CD14-positive monocyte (primary cell): ENCODE measurements around the gene IRF6. TPM values are rescaled to one million over a fixed set of nuclear protein-coding genes. Genes with fewer than 3 reads are reported as not detected.

Source experiments
- DNase-seq, 3 donors: peaks; one replicate each; pipeline ENCODE4 v3.0.0-alpha.2; 2011 to 2022
- H2AFZ ChIP-seq: 2 replicates; pipeline ENCODE4 v1.6.0; 2012; ENCODE audit warnings: mild to moderate bottlenecking, low read depth, low read length, inconsistent platforms; ENCODE audit not compliant: insufficient read depth, poor library complexity, severe bottlenecking
- H3K27ac ChIP-seq, 2 donors: 1 replicate in 1 of 2; 2 replicates in 1 of 2; pipeline ENCODE4 v1.5.1; 2012 to 2013; ENCODE audit warnings: low read length in 2 of 2, control low read depth in 1 of 2, inconsistent platforms in 1 of 2, low read depth in 1 of 2, mild to moderate bottlenecking in 1 of 2
- H3K27me3 ChIP-seq, 2 donors: one replicate each; pipeline versions ENCODE4 v1.6.0 to v1.6.1; 2011 to 2013; ENCODE audit warnings: low read length in 2 of 2; ENCODE audit not compliant: control insufficient read depth in 2 of 2, insufficient read depth in 2 of 2
- H3K36me3 ChIP-seq, 2 donors: replicated peaks in 1 of 2; 1 replicate in 1 of 2; 2 replicates in 1 of 2; pipeline versions ENCODE4 v1.5.1 to v1.6.1; 2012 to 2013; ENCODE audit warnings: low read length in 2 of 2, control low read depth in 1 of 2, inconsistent platforms in 1 of 2, mild to moderate bottlenecking in 1 of 2; ENCODE audit not compliant: insufficient read depth in 2 of 2, control insufficient read depth in 1 of 2
- H3K4me1 ChIP-seq, 2 donors: 1 replicate in 1 of 2; 2 replicates in 1 of 2; pipeline versions ENCODE4 v1.5.1 to v1.6.1; 2012 to 2013; ENCODE audit warnings: low read length in 2 of 2, control low read depth in 1 of 2, inconsistent platforms in 1 of 2, mild to moderate bottlenecking in 1 of 2, moderate library complexity in 1 of 2; ENCODE audit not compliant: insufficient read depth in 2 of 2, control insufficient read depth in 1 of 2
- H3K4me2 ChIP-seq: replicated peaks from 2 replicates; pipeline ENCODE3; 2012; ENCODE audit warnings: low read length, moderate library complexity, mild to moderate bottlenecking; ENCODE audit not compliant: poor library complexity, severe bottlenecking; ENCODE audit errors: extremely low read depth
- H3K4me3 ChIP-seq, 3 experiments: fragments of 200-600 bp in 1 of 3; sonication (generic) in 1 of 3; replicated peaks in 1 of 3; 1 replicate in 2 of 3; 2 replicates in 1 of 3; pipeline ENCODE4 v1.5.1; 2011 to 2013; ENCODE audit warnings: low read length in 3 of 3, mild to moderate bottlenecking in 3 of 3, control low read depth in 2 of 3, low read depth in 2 of 3, inconsistent platforms in 1 of 3, moderate library complexity in 1 of 3
- H3K79me2 ChIP-seq: 2 replicates; pipeline ENCODE4 v1.6.0; 2012; ENCODE audit warnings: mild to moderate bottlenecking, control low read depth, inconsistent platforms, low read length, moderate library complexity; ENCODE audit not compliant: insufficient read depth
- H3K9ac ChIP-seq: 2 replicates; pipeline ENCODE4 v1.6.0; 2017; ENCODE audit warnings: low read length, mild to moderate bottlenecking; ENCODE audit not compliant: insufficient read depth, poor library complexity, severe bottlenecking
- H3K9me3 ChIP-seq, 2 donors: replicated peaks in 1 of 2; 1 replicate in 1 of 2; 2 replicates in 1 of 2; pipeline versions ENCODE4 v1.5.1 to v1.6.1; 2012 to 2013; ENCODE audit warnings: low read length in 2 of 2, control low read depth in 1 of 2; ENCODE audit not compliant: control insufficient read depth in 1 of 2, insufficient read depth in 1 of 2
- H4K20me1 ChIP-seq: 2 replicates; pipeline ENCODE4 v1.6.0; 2012; ENCODE audit warnings: mild to moderate bottlenecking, low read length, control low read depth, moderate library complexity; ENCODE audit not compliant: insufficient read depth
- H3K27ac Mint-ChIP-seq, 7 donors: one replicate each; pipeline ENCODE4 v1.8.0; 2020; ENCODE audit warnings: mild to moderate bottlenecking in 7 of 7, mixed read lengths in 7 of 7, moderate library complexity in 6 of 7, inconsistent platforms in 2 of 7
- H3K27me3 Mint-ChIP-seq, 3 donors: one replicate each; pipeline ENCODE4 v1.8.0; 2021 to 2022; ENCODE audit warnings: low read depth in 3 of 3, mild to moderate bottlenecking in 3 of 3, mixed read lengths in 3 of 3, moderate library complexity in 3 of 3, inconsistent platforms in 1 of 3
- H3K36me3 Mint-ChIP-seq, 2 donors: one replicate each; pipeline ENCODE4 v1.8.0; 2020; ENCODE audit warnings: mixed read lengths in 2 of 2, inconsistent platforms in 1 of 2, mild to moderate bottlenecking in 1 of 2
- H3K4me1 Mint-ChIP-seq: one replicate; pipeline ENCODE4 v1.8.0; 2020; ENCODE audit warnings: mild to moderate bottlenecking, mixed read lengths
- H3K4me3 Mint-ChIP-seq, 2 donors: one replicate each; pipeline ENCODE4 v1.8.0; 2020; ENCODE audit warnings: mild to moderate bottlenecking in 2 of 2, mixed read lengths in 2 of 2, moderate library complexity in 1 of 2
- H3K9me3 Mint-ChIP-seq, 7 donors: one replicate each; pipeline ENCODE4 v1.8.0; 2020 to 2022; ENCODE audit warnings: mixed read lengths in 7 of 7, mild to moderate bottlenecking in 6 of 7, moderate library complexity in 6 of 7, inconsistent platforms in 2 of 7
- intact Hi-C, 2 donors: fragments of 100-400 bp; cut with micrococcal nuclease; formaldehyde crosslinking; loops; one replicate each; pipeline versions ENCODE4 v1.15.0 to v1.15.1; 2023
- polyA plus RNA-seq, 3 donors: library from polyadenylated mRNA; depleted of rRNA in 1 of 3; unstranded in 2 of 3; stranded (reverse) in 1 of 3; fragments of 300-500 nt in 2 of 3; fragments of >200 nt in 1 of 3; fragmentation: Illumina TruSeq in 2 of 3; gene quantifications; 1 replicate in 2 of 3; 2 replicates in 1 of 3; pipeline ENCODE4 v1.2.3, GENCODE V29; 2012 to 2021
- TF ChIP-seq, protein P1 (sequence below): fragments of 200-600 bp; IDR thresholded peaks from one replicate; pipeline ENCODE4 v1.8.0; 2022; ENCODE audit warnings: antibody characterized with exemption, mild to moderate bottlenecking

The IRF6 gene
- polyA plus RNA-seq, 3 donors, result 0.21 to 0.62 (median 0.35) TPM

DNA sequence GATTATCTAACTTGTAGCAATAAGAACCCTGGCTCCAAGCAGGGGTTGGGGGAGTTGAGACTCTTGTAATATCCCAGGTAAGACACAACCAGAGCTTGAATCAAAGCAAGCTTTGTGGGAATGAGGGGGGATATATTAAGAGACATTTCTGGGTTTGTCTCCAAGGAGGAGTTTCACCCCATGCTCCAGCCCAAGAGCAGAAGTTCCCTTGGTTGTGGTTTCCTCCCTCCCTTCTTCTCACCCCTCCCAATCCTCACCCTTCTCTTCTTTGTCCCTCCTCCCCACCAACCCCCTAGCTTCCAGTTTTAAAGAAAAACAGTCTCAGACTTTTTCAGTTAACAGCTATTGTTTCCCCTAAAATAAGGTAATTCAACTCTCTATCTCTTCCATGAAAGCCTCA is 38.2 kb downstream of the IRF6 start:
- peak overlapping the region; percentile 93 to 96 for H3K27ac ChIP-seq
- peaks cover 0 to 3% (median 0%) of the 10 kb centered on the region in 7 donors for H3K9me3 Mint-ChIP-seq
- H3K4me3 Mint-ChIP-seq, result no peak overlapping the region
- H3K4me1 ChIP-seq, result peaks cover 68 to 95% of the 10 kb centered on the region in 2 donors
- H3K4me3 ChIP-seq, result peak overlapping the region; percentile 48 to 82 (median 55)
- H3K9ac ChIP-seq, result peak overlapping the region; percentile 58
- H4K20me1 ChIP-seq, result peaks cover 26% of the 10 kb centered on the region
- TF ChIP-seq, protein P1, sequence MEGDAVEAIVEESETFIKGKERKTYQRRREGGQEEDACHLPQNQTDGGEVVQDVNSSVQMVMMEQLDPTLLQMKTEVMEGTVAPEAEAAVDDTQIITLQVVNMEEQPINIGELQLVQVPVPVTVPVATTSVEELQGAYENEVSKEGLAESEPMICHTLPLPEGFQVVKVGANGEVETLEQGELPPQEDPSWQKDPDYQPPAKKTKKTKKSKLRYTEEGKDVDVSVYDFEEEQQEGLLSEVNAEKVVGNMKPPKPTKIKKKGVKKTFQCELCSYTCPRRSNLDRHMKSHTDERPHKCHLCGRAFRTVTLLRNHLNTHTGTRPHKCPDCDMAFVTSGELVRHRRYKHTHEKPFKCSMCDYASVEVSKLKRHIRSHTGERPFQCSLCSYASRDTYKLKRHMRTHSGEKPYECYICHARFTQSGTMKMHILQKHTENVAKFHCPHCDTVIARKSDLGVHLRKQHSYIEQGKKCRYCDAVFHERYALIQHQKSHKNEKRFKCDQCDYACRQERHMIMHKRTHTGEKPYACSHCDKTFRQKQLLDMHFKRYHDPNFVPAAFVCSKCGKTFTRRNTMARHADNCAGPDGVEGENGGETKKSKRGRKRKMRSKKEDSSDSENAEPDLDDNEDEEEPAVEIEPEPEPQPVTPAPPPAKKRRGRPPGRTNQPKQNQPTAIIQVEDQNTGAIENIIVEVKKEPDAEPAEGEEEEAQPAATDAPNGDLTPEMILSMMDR, result no peak
- no peak overlapping the region for H3K27ac Mint-ChIP-seq
- intact Hi-C loops, result loop anchor here (2.0 to 5.0 kb wide), 2 partner anchors 15 to 95 kb away; no protein-coding TSS in a partner anchor
- no peaks in the 10 kb centered on the region for H3K27me3 Mint-ChIP-seq
- no peaks in the 10 kb centered on the region for H3K9me3 ChIP-seq
- no peaks in the 10 kb centered on the region for H3K27me3 ChIP-seq
- peaks cover 33 to 58% of the 10 kb centered on the region in 2 donors for H3K36me3 Mint-ChIP-seq
- DNase-seq, result peak; percentile 46 to 58 (median 58)
- H3K4me2 ChIP-seq, result peak overlapping the region; percentile 93
- H2AFZ ChIP-seq, result no peak overlapping the region
- peaks cover 35 to 61% of the 10 kb centered on the region in 2 donors for H3K36me3 ChIP-seq
- peaks cover 55% of the 10 kb centered on the region for H3K4me1 Mint-ChIP-seq
- peaks cover 74% of the 10 kb centered on the region for H3K79me2 ChIP-seq

DNA sequence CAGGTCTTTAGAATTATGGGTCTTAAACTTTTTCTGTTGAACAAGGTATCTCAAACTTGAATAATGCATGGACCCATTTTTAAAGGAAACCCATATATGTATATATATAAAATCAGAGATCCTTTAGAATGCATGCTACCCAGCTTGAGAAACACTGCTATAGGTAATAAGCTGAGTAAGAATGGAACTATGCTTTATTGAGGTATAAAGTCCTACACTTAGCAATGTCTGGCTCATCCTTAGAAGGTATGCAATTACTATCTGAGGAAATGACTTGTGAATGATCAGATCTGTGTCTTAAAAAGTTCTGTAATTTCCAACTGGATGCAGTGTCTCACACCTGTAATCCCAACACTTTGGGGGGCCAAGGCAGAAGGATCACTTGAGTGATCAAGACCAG is 38.8 kb downstream of the IRF6 start:
- DNase-seq, result no peak
- peaks cover 0 to 3% (median 0%) of the 10 kb centered on the region in 7 donors for H3K9me3 Mint-ChIP-seq
- H3K27me3 Mint-ChIP-seq, result no peaks in the 10 kb centered on the region
- peak overlapping the region in 5 of 7 donors; percentile 89 to 97 (median 96) for H3K27ac Mint-ChIP-seq
- Histone ChIP-seq H3K36me3 (peaks cover 36 to 61% of the 10 kb centered on the region in 2 donors), H3K27ac (peak overlapping the region; percentile 93 to 96), H3K79me2 (peaks cover 80% of the 10 kb centered on the region), H3K9me3 (no peaks in the 10 kb centered on the region), H3K4me3 (peak overlapping the region in 1 of 3 experiments; percentile 82), H3K27me3 (no peaks in the 10 kb centered on the region), H3K9ac (no peak overlapping the region), H3K4me2 (peak overlapping the region; percentile 93), H2AFZ (no peak overlapping the region), H3K4me1 (peaks cover 74 to 95% of the 10 kb centered on the region in 2 donors), H4K20me1 (peaks cover 26% of the 10 kb centered on the region)
- intact Hi-C loops, result loop anchor here in 1 of 2 donors (5.0 kb wide), 1 partner anchor 95 kb away; no protein-coding TSS in a partner anchor
- TF ChIP-seq, protein P1, result no peak
- peaks cover 39 to 60% of the 10 kb centered on the region in 2 donors for H3K36me3 Mint-ChIP-seq
- H3K4me1 Mint-ChIP-seq, result peaks cover 61% of the 10 kb centered on the region
- no peak overlapping the region for H3K4me3 Mint-ChIP-seq
